ENCODE results near the gene GFRA4.

GRCh38 chr20:3631534-3631933 lies 31.7 kb downstream of the GFRA4 start:
- TF ChIP-seq CTCF (conservative IDR thresholded peaks at IDR 0.05; ENCODE audit: low read depth, low read length) (no peak), EZH2 (IDR thresholded peaks at IDR 0.05; ENCODE audit: borderline replicate concordance, low read depth, low read length, poor library complexity, severe bottlenecking) (no peak)

All from A673 (cell line).